ENCODE results near the gene ATP2B2.

The ATP2B2 gene

DNA sequence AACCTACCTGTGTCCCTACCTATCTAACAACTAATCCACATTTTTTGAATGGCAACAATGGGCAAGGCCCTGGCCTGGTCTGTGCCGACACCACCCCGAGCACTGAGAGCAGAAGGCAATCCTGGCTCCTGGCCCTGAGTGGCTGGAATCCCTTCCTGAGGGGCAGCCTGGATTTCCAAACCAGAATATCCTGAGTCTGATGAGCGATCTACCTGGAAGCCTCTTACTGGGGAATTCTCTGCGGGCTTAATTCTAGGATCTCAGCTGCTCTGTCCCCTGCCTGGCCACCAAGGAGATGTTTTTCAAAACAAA lies 22.1 kb downstream of the ATP2B2 start:
- TF ChIP-seq ZFP30 (CRISPR knock-in tag; IDR thresholded peaks at IDR 0.05) (no peak), PPARA (CRISPR knock-in tag; IDR thresholded peaks at IDR 0.05; ENCODE audit: borderline replicate concordance) (no peak), RARB (CRISPR knock-in tag; IDR thresholded peaks at IDR 0.05) (no peak)
- TF ChIP-seq, protein P1, sequence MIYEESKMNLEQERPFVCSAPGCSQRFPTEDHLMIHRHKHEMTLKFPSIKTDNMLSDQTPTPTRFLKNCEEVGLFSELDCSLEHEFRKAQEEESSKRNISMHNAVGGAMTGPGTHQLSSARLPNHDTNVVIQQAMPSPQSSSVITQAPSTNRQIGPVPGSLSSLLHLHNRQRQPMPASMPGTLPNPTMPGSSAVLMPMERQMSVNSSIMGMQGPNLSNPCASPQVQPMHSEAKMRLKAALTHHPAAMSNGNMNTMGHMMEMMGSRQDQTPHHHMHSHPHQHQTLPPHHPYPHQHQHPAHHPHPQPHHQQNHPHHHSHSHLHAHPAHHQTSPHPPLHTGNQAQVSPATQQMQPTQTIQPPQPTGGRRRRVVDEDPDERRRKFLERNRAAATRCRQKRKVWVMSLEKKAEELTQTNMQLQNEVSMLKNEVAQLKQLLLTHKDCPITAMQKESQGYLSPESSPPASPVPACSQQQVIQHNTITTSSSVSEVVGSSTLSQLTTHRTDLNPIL (CRISPR knock-in tag; IDR thresholded peaks at IDR 0.05; ENCODE audit: low read depth) = no peak
- TF ChIP-seq, protein P2, sequence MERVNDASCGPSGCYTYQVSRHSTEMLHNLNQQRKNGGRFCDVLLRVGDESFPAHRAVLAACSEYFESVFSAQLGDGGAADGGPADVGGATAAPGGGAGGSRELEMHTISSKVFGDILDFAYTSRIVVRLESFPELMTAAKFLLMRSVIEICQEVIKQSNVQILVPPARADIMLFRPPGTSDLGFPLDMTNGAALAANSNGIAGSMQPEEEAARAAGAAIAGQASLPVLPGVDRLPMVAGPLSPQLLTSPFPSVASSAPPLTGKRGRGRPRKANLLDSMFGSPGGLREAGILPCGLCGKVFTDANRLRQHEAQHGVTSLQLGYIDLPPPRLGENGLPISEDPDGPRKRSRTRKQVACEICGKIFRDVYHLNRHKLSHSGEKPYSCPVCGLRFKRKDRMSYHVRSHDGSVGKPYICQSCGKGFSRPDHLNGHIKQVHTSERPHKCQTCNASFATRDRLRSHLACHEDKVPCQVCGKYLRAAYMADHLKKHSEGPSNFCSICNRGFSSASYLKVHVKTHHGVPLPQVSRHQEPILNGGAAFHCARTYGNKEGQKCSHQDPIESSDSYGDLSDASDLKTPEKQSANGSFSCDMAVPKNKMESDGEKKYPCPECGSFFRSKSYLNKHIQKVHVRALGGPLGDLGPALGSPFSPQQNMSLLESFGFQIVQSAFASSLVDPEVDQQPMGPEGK (CRISPR knock-in tag; IDR thresholded peaks at IDR 0.05; ENCODE audit: borderline replicate concordance) = no peak
- TF ChIP-seq, protein P3, sequence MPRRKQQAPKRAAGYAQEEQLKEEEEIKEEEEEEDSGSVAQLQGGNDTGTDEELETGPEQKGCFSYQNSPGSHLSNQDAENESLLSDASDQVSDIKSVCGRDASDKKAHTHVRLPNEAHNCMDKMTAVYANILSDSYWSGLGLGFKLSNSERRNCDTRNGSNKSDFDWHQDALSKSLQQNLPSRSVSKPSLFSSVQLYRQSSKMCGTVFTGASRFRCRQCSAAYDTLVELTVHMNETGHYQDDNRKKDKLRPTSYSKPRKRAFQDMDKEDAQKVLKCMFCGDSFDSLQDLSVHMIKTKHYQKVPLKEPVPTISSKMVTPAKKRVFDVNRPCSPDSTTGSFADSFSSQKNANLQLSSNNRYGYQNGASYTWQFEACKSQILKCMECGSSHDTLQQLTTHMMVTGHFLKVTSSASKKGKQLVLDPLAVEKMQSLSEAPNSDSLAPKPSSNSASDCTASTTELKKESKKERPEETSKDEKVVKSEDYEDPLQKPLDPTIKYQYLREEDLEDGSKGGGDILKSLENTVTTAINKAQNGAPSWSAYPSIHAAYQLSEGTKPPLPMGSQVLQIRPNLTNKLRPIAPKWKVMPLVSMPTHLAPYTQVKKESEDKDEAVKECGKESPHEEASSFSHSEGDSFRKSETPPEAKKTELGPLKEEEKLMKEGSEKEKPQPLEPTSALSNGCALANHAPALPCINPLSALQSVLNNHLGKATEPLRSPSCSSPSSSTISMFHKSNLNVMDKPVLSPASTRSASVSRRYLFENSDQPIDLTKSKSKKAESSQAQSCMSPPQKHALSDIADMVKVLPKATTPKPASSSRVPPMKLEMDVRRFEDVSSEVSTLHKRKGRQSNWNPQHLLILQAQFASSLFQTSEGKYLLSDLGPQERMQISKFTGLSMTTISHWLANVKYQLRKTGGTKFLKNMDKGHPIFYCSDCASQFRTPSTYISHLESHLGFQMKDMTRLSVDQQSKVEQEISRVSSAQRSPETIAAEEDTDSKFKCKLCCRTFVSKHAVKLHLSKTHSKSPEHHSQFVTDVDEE (CRISPR knock-in tag; IDR thresholded peaks at IDR 0.05) = no peak
- no peak for ATAC-seq

DNA sequence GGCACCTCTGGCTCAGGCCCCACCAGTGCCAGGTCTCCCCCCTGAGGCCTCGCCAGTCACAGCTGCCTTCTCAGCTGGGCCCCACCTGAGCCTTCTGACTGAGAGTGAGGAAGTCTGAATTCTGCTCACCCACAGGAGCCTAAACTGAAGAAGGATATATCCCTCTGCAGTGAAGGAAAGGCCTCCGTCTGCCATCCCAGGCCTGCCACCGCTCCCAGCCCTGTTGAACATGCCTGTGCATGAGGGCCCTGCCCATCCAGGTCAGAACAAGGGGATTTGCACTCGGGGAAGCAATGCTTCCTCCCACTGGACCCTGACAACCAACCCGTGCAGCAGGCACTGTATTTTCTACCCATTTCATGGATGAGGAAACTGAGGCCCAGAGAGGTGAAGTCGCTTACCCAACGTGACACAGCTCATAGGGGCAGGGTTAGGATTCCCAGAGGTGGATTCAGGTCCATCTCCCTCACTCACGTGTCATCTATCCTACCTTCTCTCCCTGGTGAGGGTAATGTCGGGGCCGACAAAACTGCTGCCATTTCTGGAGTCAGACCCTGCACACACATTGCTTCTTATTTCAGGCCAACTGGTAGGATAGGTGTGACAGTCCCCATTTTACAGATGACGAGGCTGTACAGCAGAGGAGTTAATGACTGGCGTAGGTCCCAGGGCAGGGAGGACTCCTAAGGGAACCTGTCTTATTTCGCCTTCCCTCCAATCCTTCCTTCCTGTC lies 22.6 kb downstream of the ATP2B2 start:
- no peak for TF ChIP-seq ESRRG (CRISPR knock-in tag; IDR thresholded peaks at IDR 0.05)
- no peak for TF ChIP-seq RARB (CRISPR knock-in tag; IDR thresholded peaks at IDR 0.05)
- TF ChIP-seq ZC3H10 (CRISPR knock-in tag; IDR thresholded peaks at IDR 0.05) = no peak
- ATAC-seq = no peak

DNA sequence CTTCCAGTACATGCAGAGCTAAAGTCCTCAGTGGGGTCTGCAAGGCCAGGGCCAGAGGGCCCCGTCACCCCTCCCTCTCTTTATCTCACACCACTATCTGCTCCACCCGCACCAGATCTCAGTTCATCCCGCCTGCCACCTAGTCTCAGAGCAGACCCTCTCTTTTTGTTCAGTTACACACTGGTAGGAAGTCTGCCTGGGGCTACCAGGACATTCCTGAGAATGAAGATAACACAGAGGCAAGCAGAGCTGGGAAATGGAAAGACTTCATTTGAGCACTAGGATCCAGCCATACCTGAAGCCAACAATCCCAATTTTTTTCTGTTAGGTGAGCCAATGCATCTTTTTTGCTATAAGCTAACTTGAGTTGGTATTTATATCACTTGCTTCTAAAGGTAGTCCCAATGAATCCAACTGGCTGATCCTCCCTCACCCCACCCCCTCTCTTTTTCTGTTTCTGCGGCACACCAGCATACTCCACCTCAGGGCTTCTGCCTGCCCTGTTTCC lies 24.5 kb downstream of the ATP2B2 start:
- TF ChIP-seq BACH2 (CRISPR knock-in tag; IDR thresholded peaks at IDR 0.05; ENCODE audit: borderline replicate concordance) = no peak
- TF ChIP-seq, protein P4, sequence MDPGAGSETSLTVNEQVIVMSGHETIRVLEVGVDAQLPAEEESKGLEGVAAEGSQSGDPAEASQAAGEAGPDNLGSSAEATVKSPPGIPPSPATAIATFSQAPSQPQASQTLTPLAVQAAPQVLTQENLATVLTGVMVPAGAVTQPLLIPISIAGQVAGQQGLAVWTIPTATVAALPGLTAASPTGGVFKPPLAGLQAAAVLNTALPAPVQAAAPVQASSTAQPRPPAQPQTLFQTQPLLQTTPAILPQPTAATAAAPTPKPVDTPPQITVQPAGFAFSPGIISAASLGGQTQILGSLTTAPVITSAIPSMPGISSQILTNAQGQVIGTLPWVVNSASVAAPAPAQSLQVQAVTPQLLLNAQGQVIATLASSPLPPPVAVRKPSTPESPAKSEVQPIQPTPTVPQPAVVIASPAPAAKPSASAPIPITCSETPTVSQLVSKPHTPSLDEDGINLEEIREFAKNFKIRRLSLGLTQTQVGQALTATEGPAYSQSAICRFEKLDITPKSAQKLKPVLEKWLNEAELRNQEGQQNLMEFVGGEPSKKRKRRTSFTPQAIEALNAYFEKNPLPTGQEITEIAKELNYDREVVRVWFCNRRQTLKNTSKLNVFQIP (CRISPR knock-in tag; IDR thresholded peaks at IDR 0.05; ENCODE audit: borderline replicate concordance, low read depth) = no peak
- TF ChIP-seq, protein P1 (CRISPR knock-in tag; IDR thresholded peaks at IDR 0.05; ENCODE audit: low read depth) = no peak
- no peak for TF ChIP-seq CSDC2 (CRISPR knock-in tag; IDR thresholded peaks at IDR 0.05)
- no peak for TF ChIP-seq RARB (CRISPR knock-in tag; IDR thresholded peaks at IDR 0.05)

DNA sequence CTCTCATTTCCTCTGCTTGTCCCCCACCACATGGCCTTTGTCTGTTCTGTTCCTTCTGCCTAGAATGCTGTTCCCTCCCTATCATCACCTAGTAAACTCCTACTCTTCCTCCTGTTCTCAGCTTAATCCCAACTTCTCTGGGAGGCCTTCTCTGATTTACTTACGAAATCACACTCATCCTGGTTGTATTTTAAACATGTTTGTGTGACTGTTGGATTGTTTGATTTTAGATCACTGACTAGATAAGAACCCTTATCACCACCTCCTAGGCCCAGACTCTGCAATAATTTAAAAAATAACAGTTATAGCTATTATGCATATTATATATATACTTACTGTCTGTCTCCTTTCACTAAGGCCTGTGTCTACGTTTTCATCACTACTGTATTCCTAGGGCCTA lies 26.1 kb downstream of the ATP2B2 start:
- ATAC-seq = no peak
- TF ChIP-seq TCF4 (CRISPR knock-in tag; IDR thresholded peaks at IDR 0.05; ENCODE audit: borderline replicate concordance) = no peak
- no peak for TF ChIP-seq ARNTL (CRISPR knock-in tag; IDR thresholded peaks at IDR 0.05; ENCODE audit: borderline replicate concordance, low read depth)
- TF ChIP-seq, protein P5, sequence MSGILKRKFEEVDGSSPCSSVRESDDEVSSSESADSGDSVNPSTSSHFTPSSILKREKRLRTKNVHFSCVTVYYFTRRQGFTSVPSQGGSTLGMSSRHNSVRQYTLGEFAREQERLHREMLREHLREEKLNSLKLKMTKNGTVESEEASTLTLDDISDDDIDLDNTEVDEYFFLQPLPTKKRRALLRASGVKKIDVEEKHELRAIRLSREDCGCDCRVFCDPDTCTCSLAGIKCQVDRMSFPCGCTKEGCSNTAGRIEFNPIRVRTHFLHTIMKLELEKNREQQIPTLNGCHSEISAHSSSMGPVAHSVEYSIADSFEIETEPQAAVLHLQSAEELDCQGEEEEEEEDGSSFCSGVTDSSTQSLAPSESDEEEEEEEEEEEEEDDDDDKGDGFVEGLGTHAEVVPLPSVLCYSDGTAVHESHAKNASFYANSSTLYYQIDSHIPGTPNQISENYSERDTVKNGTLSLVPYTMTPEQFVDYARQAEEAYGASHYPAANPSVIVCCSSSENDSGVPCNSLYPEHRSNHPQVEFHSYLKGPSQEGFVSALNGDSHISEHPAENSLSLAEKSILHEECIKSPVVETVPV (CRISPR knock-in tag; IDR thresholded peaks at IDR 0.05) = no peak
- no peak for TF ChIP-seq ZNF565 (CRISPR knock-in tag; conservative IDR thresholded peaks at IDR 0.05; ENCODE audit: low read depth)
- TF ChIP-seq, protein P1 (CRISPR knock-in tag; IDR thresholded peaks at IDR 0.05; ENCODE audit: low read depth) = no peak
- no peak for TF ChIP-seq ISL1 (CRISPR knock-in tag; IDR thresholded peaks at IDR 0.05)
- no peak for TF ChIP-seq GLIS3 (CRISPR knock-in tag; IDR thresholded peaks at IDR 0.05)
- TF ChIP-seq BACH2 (CRISPR knock-in tag; IDR thresholded peaks at IDR 0.05; ENCODE audit: borderline replicate concordance) = no peak
- TF ChIP-seq CSDC2 (CRISPR knock-in tag; IDR thresholded peaks at IDR 0.05) = no peak
- no peak for TF ChIP-seq TOX (CRISPR knock-in tag; IDR thresholded peaks at IDR 0.05; ENCODE audit: borderline replicate concordance)
- TF ChIP-seq, protein P3 (CRISPR knock-in tag; IDR thresholded peaks at IDR 0.05) = no peak
- no peak for TF ChIP-seq ZNF8 (CRISPR knock-in tag; IDR thresholded peaks at IDR 0.05)
- no peak for TF ChIP-seq ZFP3 (CRISPR knock-in tag; IDR thresholded peaks at IDR 0.05)
- TF ChIP-seq ZC3H10 (CRISPR knock-in tag; IDR thresholded peaks at IDR 0.05) = no peak

More for the DNA sequence above, 24.5 kb downstream of the ATP2B2 start:
- no peak for ATAC-seq

All from SK-N-SH treated with all-trans-retinoic acid at 6 μM for 48 hours (cell line).